SK-N-SH (cell line): ENCODE results near the gene MCC. TPM values are rescaled to one million over a fixed set of nuclear protein-coding genes. Genes with fewer than 3 reads are reported as not detected.

Source experiments
- CTCF ChIA-PET: fragments of 300-600, 350-600 bp; formaldehyde crosslinking; extraction: SDS; loops from one replicate; lab custom pipeline; 2021; lab: Yijun Ruan, JAX
- POLR2A ChIA-PET: fragments of 350-600 bp; sonication (Branson Sonifier 250); formaldehyde crosslinking; extraction: SDS; loops from one replicate; lab custom pipeline; 2020; ENCODE audit warnings: antibody characterized with exemption, inconsistent platforms; lab: Yijun Ruan, JAX
- DNase-seq: peaks from one replicate; pipeline ENCODE4 v3.0.0; 2012
- H2AFZ ChIP-seq: fragments of 200-600 bp; sonication (generic); 2 replicates; pipeline ENCODE4 v1.8.1; 2016; ENCODE audit warnings: antibody characterized with exemption, mild to moderate bottlenecking, low read depth
- H3F3A ChIP-seq: fragments of 200-600 bp; sonication (generic); replicated peaks from 2 replicates; pipeline ENCODE3; 2016; ENCODE audit warnings: antibody characterized with exemption, mild to moderate bottlenecking; ENCODE audit not compliant: insufficient read depth
- H3K27ac ChIP-seq, 2 experiments: fragments of 200-500 bp in 1 of 2; fragments of 200-600 bp in 1 of 2; sonication (Bioruptor generic) in 1 of 2; sonication (generic), shearing (Covaris generic) in 1 of 2; 2 replicates each; pipeline versions ENCODE4 v1.5.1 to v1.6.1; 2014 to 2016; ENCODE audit warnings: low read depth in 2 of 2, inconsistent platforms in 1 of 2, low read length in 1 of 2, mild to moderate bottlenecking in 1 of 2, mixed read lengths in 1 of 2
- H3K27me3 ChIP-seq: fragments of 200-600 bp; sonication (generic), shearing (Covaris generic); 2 replicates; pipeline ENCODE4 v1.6.1; 2016; ENCODE audit warnings: mixed run types; ENCODE audit not compliant: insufficient read depth
- H3K36me3 ChIP-seq, 2 experiments: fragments of 200-500 bp in 1 of 2; fragments of 200-600 bp in 1 of 2; sonication (Bioruptor generic) in 1 of 2; sonication (generic) in 1 of 2; replicated peaks in 1 of 2; 2 replicates each; pipeline versions ENCODE3 to v1.5.1; 2014 to 2016; ENCODE audit warnings: low read length in 1 of 2, mild to moderate bottlenecking in 1 of 2; ENCODE audit not compliant: insufficient read depth in 2 of 2, control insufficient read depth in 1 of 2
- H3K4me1 ChIP-seq, 2 experiments: fragments of 200-500 bp in 1 of 2; fragments of 200-600 bp in 1 of 2; sonication (Bioruptor generic) in 1 of 2; sonication (generic), shearing (Covaris generic) in 1 of 2; 2 replicates each; pipeline versions ENCODE4 v1.5.1 to v1.6.1; 2014 to 2016; ENCODE audit warnings: low read depth in 1 of 2, low read length in 1 of 2, mixed run types in 1 of 2; ENCODE audit not compliant: insufficient read depth in 2 of 2, control insufficient read depth in 1 of 2
- H3K4me2 ChIP-seq: fragments of 200-600 bp; sonication (generic), shearing (Covaris generic); 2 replicates; pipeline ENCODE4 v1.6.1; 2017; ENCODE audit warnings: mixed run types
- H3K4me3 ChIP-seq, 2 experiments: fragments of 200-500 bp in 1 of 2; fragments of 200-600 bp in 1 of 2; sonication (Bioruptor generic) in 1 of 2; sonication (generic), shearing (Covaris generic) in 1 of 2; 2 replicates each; pipeline versions ENCODE4 v1.5.1 to v1.8.1; 2014 to 2016; ENCODE audit warnings: low read depth in 2 of 2, inconsistent platforms in 1 of 2, low read length in 1 of 2, mild to moderate bottlenecking in 1 of 2, mixed read lengths in 1 of 2, moderate library complexity in 1 of 2
- H3K79me2 ChIP-seq: fragments of 200-600 bp; sonication (generic); 2 replicates; pipeline ENCODE4 v1.8.1; 2017; ENCODE audit warnings: mild to moderate bottlenecking; ENCODE audit not compliant: insufficient read depth
- H3K9ac ChIP-seq: fragments of 200-600 bp; sonication (generic); 2 replicates; pipeline ENCODE4 v1.6.1; 2017; ENCODE audit warnings: mixed run types
- H3K9me2 ChIP-seq: fragments of 200-600 bp; sonication (generic); 2 replicates; pipeline ENCODE4 v1.6.1; 2017; ENCODE audit warnings: mixed run types
- H3K9me3 ChIP-seq: fragments of 200-600 bp; sonication (generic); 2 replicates; pipeline ENCODE4 v1.6.1; 2017; ENCODE audit warnings: mixed run types, mild to moderate bottlenecking, moderate library complexity
- H4K20me1 ChIP-seq: fragments of 200-600 bp; sonication (generic); 2 replicates; pipeline ENCODE4 v1.6.1; 2017; ENCODE audit warnings: mild to moderate bottlenecking, mixed run types; ENCODE audit not compliant: insufficient read depth
- CHD2 ChIP-seq: fragments of 150-350 bp; IDR thresholded peaks from 2 replicates; pipeline ENCODE4 v1.6.1; 2018; ENCODE audit warnings: low read length; ENCODE audit not compliant: partially characterized antibody
- ELF1 ChIP-seq: IDR thresholded peaks from 2 replicates; pipeline ENCODE4 v1.4.0; 2012
- EZH2phosphoT487 ChIP-seq: fragments of 200-600 bp; sonication (generic); IDR thresholded peaks from 2 replicates; pipeline ENCODE4 v1.6.1; 2017; ENCODE audit warnings: low read depth, mixed run types, mild to moderate bottlenecking, antibody characterized with exemption, moderate library complexity, borderline replicate concordance
- FOXJ3 ChIP-seq: sonication (generic); formaldehyde crosslinking; IDR thresholded peaks from 2 replicates; pipeline ENCODE4 v1.5.1; 2020; ENCODE audit warnings: mild to moderate bottlenecking, missing genetic modification reagents
- FOXM1 ChIP-seq: IDR thresholded peaks from 2 replicates; pipeline ENCODE4 v1.4.0; 2012; ENCODE audit warnings: low read depth, mild to moderate bottlenecking
- GATA2 ChIP-seq: sonication (generic); formaldehyde crosslinking; IDR thresholded peaks from 2 replicates; pipeline ENCODE4 v1.5.0; 2020; ENCODE audit warnings: mild to moderate bottlenecking, missing genetic modification reagents
- MAX ChIP-seq: IDR thresholded peaks from 2 replicates; pipeline ENCODE4 v1.4.0; 2012; ENCODE audit warnings: low read depth
- MEF2A ChIP-seq: IDR thresholded peaks from 2 replicates; pipeline ENCODE4 v1.4.0; 2012; ENCODE audit warnings: low read depth, borderline replicate concordance
- NFIC ChIP-seq: IDR thresholded peaks from 2 replicates; pipeline ENCODE4 v1.4.0; 2012; ENCODE audit warnings: borderline replicate concordance
- NRF1 ChIP-seq: IDR thresholded peaks from 2 replicates; pipeline ENCODE4 v1.6.1; 2012; ENCODE audit warnings: low read depth, mild to moderate bottlenecking, low read length
- RCOR1 ChIP-seq: fragments of 150-350 bp; IDR thresholded peaks from 2 replicates; pipeline ENCODE4 v1.6.1; 2017; ENCODE audit warnings: antibody characterized with exemption, low read length
- REST ChIP-seq: IDR thresholded peaks from 2 replicates; pipeline ENCODE4 v1.6.1; 2012; ENCODE audit warnings: mild to moderate bottlenecking, low read depth, low read length, moderate library complexity
- RXRA ChIP-seq: IDR thresholded peaks from 2 replicates; pipeline ENCODE4 v1.4.0; 2012; ENCODE audit warnings: low read depth, mild to moderate bottlenecking, borderline replicate concordance
- SIN3A ChIP-seq: IDR thresholded peaks from 2 replicates; pipeline ENCODE4 v1.6.1; 2012; ENCODE audit warnings: low read depth, mild to moderate bottlenecking, low read length, moderate library complexity, borderline replicate concordance
- SMC3 ChIP-seq: IDR thresholded peaks from 2 replicates; pipeline ENCODE4 v1.6.1; 2012; ENCODE audit warnings: low read depth, low read length, improper control_type of control experiment
- TAF1 ChIP-seq: IDR thresholded peaks from 2 replicates; pipeline ENCODE4 v1.6.1; 2012; ENCODE audit warnings: low read depth, mild to moderate bottlenecking, low read length, moderate library complexity, borderline replicate concordance
- USF2 ChIP-seq: fragments of 150-350 bp; IDR thresholded peaks from 2 replicates; pipeline ENCODE4 v1.6.1; 2017; ENCODE audit warnings: antibody characterized with exemption, low read length, low read depth, borderline replicate concordance
- YY1 ChIP-seq: IDR thresholded peaks from 2 replicates; pipeline ENCODE4 v1.4.0; 2012; ENCODE audit warnings: low read depth, mild to moderate bottlenecking
- WGBS: methylation state at CpG from one replicate; pipeline ENCODE4 v1.1.6; 2017; ENCODE audit warnings: low lambda C conversion rate; 5-methylcytosine and 5-hydroxymethylcytosine counted together
- polyA plus RNA-seq, 3 experiments: library from polyadenylated mRNA; depleted of rRNA; stranded (reverse); fragments of >200 nt; gene quantifications; 2 replicates each; pipeline ENCODE4 v1.2.3, GENCODE V29; 2012

The MCC gene
- polyA plus RNA-seq, 1 of the 3 experiments (the other 2 are of a cell fraction) = 3.6 TPM

GRCh38 chr5:113162770-113163169, 325.5 kb downstream of the MCC start:
- Histone ChIP-seq H3K9me2 (no peaks in the 10 kb centered on the region), H3K4me1 (peaks cover 0 to 12% of the 10 kb centered on the region in 2 experiments; a peak in 1 of 4 replicates), H3K79me2 (no peaks in the 10 kb centered on the region), H3K36me3 (no peaks in the 10 kb centered on the region), H4K20me1 (no peaks in the 10 kb centered on the region), H3K4me2 (no peak overlapping the region), H3K4me3 (no peak overlapping the region), H3K9me3 (no peaks in the 10 kb centered on the region), H2AFZ (no peak overlapping the region), H3K27me3 (no peaks in the 10 kb centered on the region), H3F3A (peaks cover 4% of the 10 kb centered on the region), H3K9ac (no peak overlapping the region), H3K27ac (no peak overlapping the region)
- no peak for TF ChIP-seq NFIC
- DNase-seq = no peak
- WGBS = 61% methylated on average over 3 of the region's 3 CpGs
- ChIA-PET CTCF (no interaction called here), POLR2A (no interaction called here)

GRCh38 chr5:113162208-113162607, 326.0 kb downstream of the MCC start:
- CTCF ChIA-PET = no interaction called here
- Histone ChIP-seq H4K20me1 (no peaks in the 10 kb centered on the region), H3K36me3 (no peaks in the 10 kb centered on the region), H3K27me3 (no peaks in the 10 kb centered on the region), H3K79me2 (no peaks in the 10 kb centered on the region), H3K27ac (no peak overlapping the region), H3K9me3 (no peaks in the 10 kb centered on the region), H3K4me1 (peaks cover 0 to 17% of the 10 kb centered on the region in 2 experiments; a peak in 1 of 4 replicates), H3K9ac (no peak overlapping the region), H2AFZ (no peak overlapping the region), H3K4me2 (no peak overlapping the region), H3F3A (peaks cover 4% of the 10 kb centered on the region), H3K9me2 (no peaks in the 10 kb centered on the region), H3K4me3 (no peak overlapping the region)
- POLR2A ChIA-PET = no interaction called here
- no peak for TF ChIP-seq EZH2phosphoT487
- no peak for DNase-seq
- WGBS = 29% methylated on average over 3 of the region's 3 CpGs

- ChIA-PET POLR2A (no interaction called here), CTCF (no interaction called here)
- Histone ChIP-seq H3K4me1 (peaks cover 0 to 19% of the 10 kb centered on the region in 2 experiments; a peak in 1 of 4 replicates), H3K9me2 (no peaks in the 10 kb centered on the region), H3F3A (peaks cover 4% of the 10 kb centered on the region), H4K20me1 (no peaks in the 10 kb centered on the region), H3K9ac (no peak overlapping the region), H3K4me3 (no peak overlapping the region), H3K79me2 (no peaks in the 10 kb centered on the region), H3K27me3 (no peaks in the 10 kb centered on the region), H3K9me3 (no peaks in the 10 kb centered on the region), H3K27ac (no peak overlapping the region), H3K36me3 (no peaks in the 10 kb centered on the region), H2AFZ (no peak overlapping the region), H3K4me2 (no peak overlapping the region)
- TF ChIP-seq ELF1 (no peak), GATA2 (CRISPR knock-in tag) (no peak), RCOR1 (no peak), CHD2 (no peak), MEF2A (no peak), RXRA (no peak), SIN3A (no peak), USF2 (no peak), REST (no peak), SMC3 (no peak), YY1 (no peak), MAX (no peak), FOXJ3 (no peak), TAF1 (no peak), NRF1 (no peak), FOXM1 (no peak)
- no peak for DNase-seq
- 60% methylated on average over 6 of the region's 6 CpGs for WGBS
Measured at GRCh38 chr5:113161806-113162205, 326.4 kb downstream of the MCC start.
